A549 (cell line): Measurements from ENCODE around the gene FBN3. TPM values are rescaled to one million over a fixed set of nuclear protein-coding genes. Genes with fewer than 3 reads are reported as not detected.

Experiments
- ATAC-seq, 2 experiments: fragments of 200-7000 bp in 1 of 2; fragments of >200 bp in 1 of 2; cut with Nextera tagmentation in 1 of 2; cut with Tn5 transposase in 1 of 2; 3 replicates each; pipeline versions ENCODE4 v1.8.0 to v1.9.1; 2018 to 2020; ENCODE audit warnings: mild to moderate bottlenecking in 1 of 2, moderate library complexity in 1 of 2
- CTCF ChIA-PET: fragments of 300-600 bp; sonication (Branson Sonifier 250); formaldehyde crosslinking; extraction: SDS; loops from one replicate; lab custom pipeline; 2021; ENCODE audit warnings: antibody characterized with exemption, inconsistent platforms; lab: Yijun Ruan, JAX
- POLR2A ChIA-PET: fragments of 350-600 bp; formaldehyde crosslinking; extraction: SDS; loops from one replicate; lab custom pipeline; 2021; ENCODE audit warnings: antibody characterized with exemption, inconsistent platforms; lab: Yijun Ruan, JAX
- DNase-seq, 2 experiments: peaks; one replicate each; pipeline versions ENCODE4 v3.0.0 to v3.0.0-alpha.2; 2011 to 2016; ENCODE audit warnings: low read depth in 1 of 2, low spot score in 1 of 2
- FAIRE-seq: peaks from 2 replicates; lab custom pipeline; 2011; peaks lifted over from hg19 to GRCh38; lab: Jason Lieb, UNC
- H3K27ac ChIP-seq, 2 experiments: fragments of >200 bp; sonication (Bioruptor Twin); formaldehyde crosslinking; 3 replicates each; pipeline ENCODE4 v1.5.1; 2016 to 2017
- H3K4me1 ChIP-seq: fragments of >200 bp; sonication (Bioruptor Twin); formaldehyde crosslinking; 3 replicates; pipeline ENCODE4 v1.6.1; 2016
- H3K4me2 ChIP-seq: fragments of >200 bp; sonication (Bioruptor Twin); formaldehyde crosslinking; 3 replicates; pipeline ENCODE4 v1.6.1; 2016
- H3K4me3 ChIP-seq: fragments of >200 bp; sonication (Bioruptor Twin); formaldehyde crosslinking; 3 replicates; pipeline ENCODE4 v1.5.1; 2016
- H3K9me3 ChIP-seq: fragments of >200 bp; sonication (Bioruptor Twin); formaldehyde crosslinking; 3 replicates; pipeline ENCODE4 v1.6.1; 2016
- ATOH8 ChIP-seq: fragments of 250-450 bp; sonication (Bioruptor Pico); IDR thresholded peaks from 2 replicates; pipeline ENCODE4 v1.5.0; 2020; ENCODE audit warnings: low read depth, mild to moderate bottlenecking, moderate library complexity
- CBX2 ChIP-seq: fragments of 200-600 bp; sonication (generic); IDR thresholded peaks from 2 replicates; pipeline ENCODE4 v1.6.1; 2016; ENCODE audit warnings: low read depth, mild to moderate bottlenecking, borderline replicate concordance
- CBX8 ChIP-seq: fragments of 200-600 bp; sonication (generic); IDR thresholded peaks from 2 replicates; pipeline ENCODE4 v1.6.1; 2016
- CEBPB ChIP-seq, 2 experiments: fragments of >200 bp in 1 of 2; sonication (Bioruptor Twin) in 1 of 2; formaldehyde crosslinking in 1 of 2; IDR thresholded peaks; 2 replicates each; pipeline ENCODE4 v1.6.1; 2012 to 2016
- CHD2 ChIP-seq: fragments of 150-350 bp; IDR thresholded peaks from 2 replicates; pipeline ENCODE4 v1.6.1; 2014; ENCODE audit warnings: low read length; ENCODE audit not compliant: partially characterized antibody
- E2F6 ChIP-seq: IDR thresholded peaks from 2 replicates; pipeline ENCODE4 v1.6.1; 2012; ENCODE audit warnings: low read depth, borderline replicate concordance
- ELK1 ChIP-seq: fragments of 150-350 bp; IDR thresholded peaks from 2 replicates; pipeline ENCODE4 v1.6.1; 2014; ENCODE audit warnings: low read depth, mild to moderate bottlenecking, low read length
- FOSB ChIP-seq: fragments of 250-450 bp; sonication (Bioruptor Pico); IDR thresholded peaks from 2 replicates; pipeline ENCODE4 v1.5.0; 2020; ENCODE audit warnings: mild to moderate bottlenecking, moderate library complexity
- FOSL2 ChIP-seq, 2 experiments: fragments of 450-650 bp in 1 of 2; fragments of >200 bp in 1 of 2; sonication (Bioruptor Twin) in 1 of 2; formaldehyde crosslinking; IDR thresholded peaks; 2 replicates each; pipeline versions ENCODE4 v1.5.0 to v1.6.1; 2016 to 2020; ENCODE audit warnings: mild to moderate bottlenecking in 1 of 2, moderate library complexity in 1 of 2
- GATA3 ChIP-seq: IDR thresholded peaks from 2 replicates; pipeline ENCODE4 v1.6.1; 2012; ENCODE audit warnings: borderline replicate concordance
- HDAC2 ChIP-seq: fragments of 200-600 bp; sonication (generic); IDR thresholded peaks from 2 replicates; pipeline ENCODE4 v1.6.1; 2016
- HMGXB4 ChIP-seq: fragments of 250-450 bp; sonication (Bioruptor Pico); IDR thresholded peaks from 2 replicates; pipeline ENCODE4 v1.5.0; 2021; ENCODE audit warnings: mild to moderate bottlenecking, moderate library complexity, borderline replicate concordance
- HOXB13 ChIP-seq: fragments of 250-450 bp; sonication (Bioruptor Pico); IDR thresholded peaks from 2 replicates; pipeline ENCODE4 v1.5.0; 2020; ENCODE audit warnings: low read depth, mild to moderate bottlenecking, moderate library complexity
- HOXB5 ChIP-seq: fragments of 250-450 bp; sonication (Bioruptor Pico); IDR thresholded peaks from 2 replicates; pipeline ENCODE4 v1.5.0; 2020; ENCODE audit warnings: mild to moderate bottlenecking, moderate library complexity
- JUN ChIP-seq, 2 experiments: fragments of >200 bp; sonication (Bioruptor Twin); formaldehyde crosslinking; IDR thresholded peaks; 2 replicates in 1 of 2; 3 replicates in 1 of 2; pipeline ENCODE4 v1.6.1; 2016 to 2017
- JUNB ChIP-seq: fragments of >200 bp; sonication (Bioruptor Twin); formaldehyde crosslinking; IDR thresholded peaks from 2 replicates; pipeline ENCODE4 v1.6.1; 2016
- KDM5A ChIP-seq: fragments of 200-600 bp; sonication (generic); IDR thresholded peaks from 2 replicates; pipeline ENCODE4 v1.6.1; 2016; ENCODE audit warnings: antibody characterized with exemption, mild to moderate bottlenecking
- MAFK ChIP-seq: fragments of 450-650 bp; IDR thresholded peaks from 2 replicates; pipeline ENCODE4 v1.6.1; 2014; ENCODE audit not compliant: partially characterized antibody
- MYC ChIP-seq: IDR thresholded peaks from 2 replicates; pipeline ENCODE4 v1.6.1; 2012; ENCODE audit warnings: mild to moderate bottlenecking, inconsistent platforms, low read length, improper control_type of control experiment, borderline replicate concordance
- NPAS2 ChIP-seq: fragments of 250-450 bp; sonication (Bioruptor Pico); IDR thresholded peaks from 2 replicates; pipeline ENCODE4 v1.8.0; 2022; ENCODE audit warnings: mild to moderate bottlenecking, moderate library complexity, borderline replicate concordance
- NR3C1 ChIP-seq: fragments of >200 bp; sonication (Bioruptor Twin); formaldehyde crosslinking; IDR thresholded peaks from 3 replicates; pipeline ENCODE4 v1.6.1; 2017
- PHF8 ChIP-seq: fragments of 200-600 bp; sonication (generic); IDR thresholded peaks from 2 replicates; pipeline ENCODE4 v1.6.1; 2016; ENCODE audit warnings: low read depth, mild to moderate bottlenecking, antibody characterized with exemption, moderate library complexity, borderline replicate concordance
- POLR2A ChIP-seq: IDR thresholded peaks from 2 replicates; pipeline ENCODE4 v1.6.1; 2012; ENCODE audit warnings: mild to moderate bottlenecking, low read length
- RAD21 ChIP-seq, 2 experiments: fragments of >200 bp in 1 of 2; sonication (Bioruptor Twin) in 1 of 2; formaldehyde crosslinking in 1 of 2; IDR thresholded peaks in 1 of 2; conservative IDR thresholded peaks in 1 of 2; 2 replicates in 1 of 2; 3 replicates in 1 of 2; pipeline ENCODE4 v1.6.1; 2012 to 2018; ENCODE audit warnings: inconsistent platforms in 1 of 2
- REST ChIP-seq: fragments of 200-600 bp; sonication (generic); IDR thresholded peaks from 2 replicates; pipeline ENCODE4 v1.6.1; 2016; ENCODE audit warnings: antibody characterized with exemption, mild to moderate bottlenecking, moderate library complexity
- TP53 ChIP-seq: fragments of 250-450 bp; sonication (Bioruptor Pico); IDR thresholded peaks from 2 replicates; pipeline ENCODE4 v1.5.0; 2021; ENCODE audit warnings: mild to moderate bottlenecking, moderate library complexity
- ZC3H11A ChIP-seq: fragments of 450-650 bp; IDR thresholded peaks from 2 replicates; pipeline ENCODE4 v1.6.1; 2014; ENCODE audit warnings: antibody characterized with exemption, mild to moderate bottlenecking
- ZFP36 ChIP-seq: fragments of 450-650 bp; IDR thresholded peaks from 2 replicates; pipeline ENCODE4 v1.6.1; 2014; ENCODE audit warnings: borderline replicate concordance; ENCODE audit not compliant: partially characterized antibody
- WGBS: methylation state at CpG from one replicate; pipeline ENCODE4 v1.1.6; 2017; ENCODE audit errors: missing lambda C conversion rate; 5-methylcytosine and 5-hydroxymethylcytosine counted together
- polyA plus RNA-seq, 4 experiments: library from polyadenylated mRNA; depleted of rRNA in 3 of 4; stranded (reverse); fragments of >200 nt; fragmentation: RNase III in 1 of 4; extraction: RNeasy Plus Mini Kit Qiagen cat#74134 plus additional on column Dnase treatment in 1 of 4; gene quantifications; 2 replicates in 3 of 4; 3 replicates in 1 of 4; pipeline ENCODE4 v1.2.3, GENCODE V29; 2011 to 2017

FBN3 gene
- polyA plus RNA-seq, 2 of the 4 experiments (the other 2 are of a cell fraction) = not detected

GRCh38 chr19:8126511-8126910, 22.9 kb downstream of the FBN3 start:
- no peaks in the 10 kb centered on the region for H3K9me3 ChIP-seq
- ChIA-PET CTCF (no interaction called here), POLR2A (interaction anchor here (0.6 kb wide), 1 partner anchor 120 kb away, joined by 3 read pairs; no protein-coding TSS in a partner anchor)
- WGBS = 30% methylated on average over 2 of the region's 18 CpGs
- ATAC-seq = no peak
- H3K4me3 ChIP-seq = no peak overlapping the region
- no peak for TF ChIP-seq FOSB (CRISPR knock-in tag)
- TF ChIP-seq HMGXB4 (CRISPR knock-in tag) = no peak
- no peak for TF ChIP-seq CBX8
- TF ChIP-seq CHD2 = no peak
- TF ChIP-seq CBX2 = no peak
- TF ChIP-seq JUNB = no peak
- TF ChIP-seq NR3C1 = no peak
- no peak for TF ChIP-seq POLR2A
- no peak for TF ChIP-seq KDM5A
- no peak for TF ChIP-seq HDAC2
- TF ChIP-seq HOXB5 (CRISPR knock-in tag) = no peak
- TF ChIP-seq FOSL2 (IDR thresholded peaks at IDR 0.05) = no peak
- TF ChIP-seq FOSL2 (CRISPR knock-in tag; IDR thresholded peaks at IDR 0.05) = no peak
- TF ChIP-seq ELK1 = no peak
- TF ChIP-seq CEBPB (IDR thresholded peaks at IDR 0.05) = no peak
- DNase-seq = no peak
- H3K27ac ChIP-seq = no peak overlapping the region
- no peaks in the 10 kb centered on the region for H3K4me1 ChIP-seq
- no peak for FAIRE-seq
- no peak overlapping the region for H3K4me2 ChIP-seq

GRCh38 chr19:8126008-8126407, 23.4 kb downstream of the FBN3 start:
- Histone ChIP-seq H3K9me3 (no peaks in the 10 kb centered on the region), H3K27ac (no peak overlapping the region), H3K4me3 (no peak overlapping the region), H3K4me2 (no peak overlapping the region), H3K4me1 (no peaks in the 10 kb centered on the region)
- 77% methylated on average over 13 of the region's 15 CpGs for WGBS
- POLR2A ChIA-PET = no interaction called here
- no peak for TF ChIP-seq RAD21 (conservative IDR thresholded peaks at IDR 0.05 in 1 of 2, IDR thresholded peaks at IDR 0.05 in 1 of 2)
- TF ChIP-seq POLR2A = no peak
- TF ChIP-seq JUN (IDR thresholded peaks at IDR 0.05) = no peak
- TF ChIP-seq MAFK = no peak
- no peak for TF ChIP-seq HOXB13 (CRISPR knock-in tag)
- TF ChIP-seq NPAS2 (CRISPR knock-in tag) = no peak
- no peak for TF ChIP-seq GATA3
- no peak for TF ChIP-seq TP53 (CRISPR knock-in tag)
- TF ChIP-seq E2F6 = no peak
- no peak for TF ChIP-seq ATOH8 (CRISPR knock-in tag)
- TF ChIP-seq MYC = no peak
- TF ChIP-seq HOXB5 (CRISPR knock-in tag) = no peak
- TF ChIP-seq ZC3H11A = no peak
- TF ChIP-seq PHF8 = no peak
- no peak for TF ChIP-seq REST
- TF ChIP-seq ELK1 = no peak
- no peak for TF ChIP-seq ZFP36
- no peak for DNase-seq
- FAIRE-seq = no peak
- CTCF ChIA-PET = no interaction called here
- ATAC-seq = no peak
